ENCODE measurements around the gene PAPPA. TPM values are rescaled to one million over a fixed set of nuclear protein-coding genes. Genes with fewer than 3 reads are reported as not detected.

Gene PAPPA
- polyA plus RNA-seq, 1 of the 3 experiments (the other 2 are of a cell fraction) = 44.5 TPM

DNA sequence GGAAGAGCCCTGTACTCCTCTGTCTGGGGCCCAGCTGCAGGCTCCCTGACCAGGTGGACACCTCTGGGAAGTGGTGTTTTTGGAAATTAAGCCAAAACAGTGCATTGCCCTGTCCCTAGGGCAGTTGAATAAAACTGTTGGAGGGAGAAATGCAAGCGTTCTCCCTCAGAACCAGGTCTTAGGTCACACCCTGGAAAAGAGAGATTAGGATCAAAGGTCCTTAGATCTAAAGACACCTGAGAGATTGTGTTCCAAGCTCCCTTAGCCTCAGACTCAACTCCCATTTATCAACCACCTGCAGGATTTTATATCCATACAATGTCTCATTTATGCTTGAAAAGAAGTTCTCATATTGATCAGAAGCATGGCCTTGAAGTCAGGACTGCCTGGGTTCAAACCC, 64.8 kb downstream of the PAPPA start:
- no peak overlapping the region for H3K27ac ChIP-seq (ENCODE audit: low read depth in 2 of 2, low read length in 1 of 2)
- H3F3A ChIP-seq (replicated peaks; ENCODE audit: insufficient read depth) = peaks cover 30% of the 10 kb centered on the region
- TF ChIP-seq POLR2AphosphoS5 (IDR thresholded peaks at IDR 0.05; ENCODE audit: low read depth, low read length) (no peak), MEF2A (IDR thresholded peaks at IDR 0.05; ENCODE audit: borderline replicate concordance, low read depth) (no peak), TCF12 (IDR thresholded peaks at IDR 0.05) (no peak), PBX3 (IDR thresholded peaks at IDR 0.05) (no peak), NFIC (IDR thresholded peaks at IDR 0.05; ENCODE audit: borderline replicate concordance) (no peak), SMC3 (IDR thresholded peaks at IDR 0.05; ENCODE audit: low read depth, low read length) (no peak), TAF1 (IDR thresholded peaks at IDR 0.05; ENCODE audit: borderline replicate concordance, low read depth, low read length) (no peak), TEAD4 (IDR thresholded peaks at IDR 0.05; ENCODE audit: borderline replicate concordance, insufficient read depth) (no peak), GABPA (IDR thresholded peaks at IDR 0.05; ENCODE audit: low read depth) (no peak), SIN3A (IDR thresholded peaks at IDR 0.05; ENCODE audit: borderline replicate concordance, low read depth, low read length) (no peak)
- TF ChIP-seq, protein P1, sequence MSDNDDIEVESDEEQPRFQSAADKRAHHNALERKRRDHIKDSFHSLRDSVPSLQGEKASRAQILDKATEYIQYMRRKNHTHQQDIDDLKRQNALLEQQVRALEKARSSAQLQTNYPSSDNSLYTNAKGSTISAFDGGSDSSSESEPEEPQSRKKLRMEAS (IDR thresholded peaks at IDR 0.05; ENCODE audit: low read depth) = no peak
- TF ChIP-seq, protein P2, sequence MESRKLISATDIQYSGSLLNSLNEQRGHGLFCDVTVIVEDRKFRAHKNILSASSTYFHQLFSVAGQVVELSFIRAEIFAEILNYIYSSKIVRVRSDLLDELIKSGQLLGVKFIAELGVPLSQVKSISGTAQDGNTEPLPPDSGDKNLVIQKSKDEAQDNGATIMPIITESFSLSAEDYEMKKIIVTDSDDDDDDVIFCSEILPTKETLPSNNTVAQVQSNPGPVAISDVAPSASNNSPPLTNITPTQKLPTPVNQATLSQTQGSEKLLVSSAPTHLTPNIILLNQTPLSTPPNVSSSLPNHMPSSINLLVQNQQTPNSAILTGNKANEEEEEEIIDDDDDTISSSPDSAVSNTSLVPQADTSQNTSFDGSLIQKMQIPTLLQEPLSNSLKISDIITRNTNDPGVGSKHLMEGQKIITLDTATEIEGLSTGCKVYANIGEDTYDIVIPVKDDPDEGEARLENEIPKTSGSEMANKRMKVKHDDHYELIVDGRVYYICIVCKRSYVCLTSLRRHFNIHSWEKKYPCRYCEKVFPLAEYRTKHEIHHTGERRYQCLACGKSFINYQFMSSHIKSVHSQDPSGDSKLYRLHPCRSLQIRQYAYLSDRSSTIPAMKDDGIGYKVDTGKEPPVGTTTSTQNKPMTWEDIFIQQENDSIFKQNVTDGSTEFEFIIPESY (IDR thresholded peaks at IDR 0.05; ENCODE audit: borderline replicate concordance, low read depth) = no peak
- TF ChIP-seq, protein P3, sequence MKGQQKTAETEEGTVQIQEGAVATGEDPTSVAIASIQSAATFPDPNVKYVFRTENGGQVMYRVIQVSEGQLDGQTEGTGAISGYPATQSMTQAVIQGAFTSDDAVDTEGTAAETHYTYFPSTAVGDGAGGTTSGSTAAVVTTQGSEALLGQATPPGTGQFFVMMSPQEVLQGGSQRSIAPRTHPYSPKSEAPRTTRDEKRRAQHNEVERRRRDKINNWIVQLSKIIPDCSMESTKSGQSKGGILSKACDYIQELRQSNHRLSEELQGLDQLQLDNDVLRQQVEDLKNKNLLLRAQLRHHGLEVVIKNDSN (IDR thresholded peaks at IDR 0.05; ENCODE audit: borderline replicate concordance, low read depth) = no peak
- TF ChIP-seq, protein P4, sequence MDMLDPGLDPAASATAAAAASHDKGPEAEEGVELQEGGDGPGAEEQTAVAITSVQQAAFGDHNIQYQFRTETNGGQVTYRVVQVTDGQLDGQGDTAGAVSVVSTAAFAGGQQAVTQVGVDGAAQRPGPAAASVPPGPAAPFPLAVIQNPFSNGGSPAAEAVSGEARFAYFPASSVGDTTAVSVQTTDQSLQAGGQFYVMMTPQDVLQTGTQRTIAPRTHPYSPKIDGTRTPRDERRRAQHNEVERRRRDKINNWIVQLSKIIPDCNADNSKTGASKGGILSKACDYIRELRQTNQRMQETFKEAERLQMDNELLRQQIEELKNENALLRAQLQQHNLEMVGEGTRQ (IDR thresholded peaks at IDR 0.05; ENCODE audit: borderline replicate concordance, low read depth, low read length) = no peak
- no peak overlapping the region for H3K4me2 ChIP-seq
- no peaks in the 10 kb centered on the region for H3K9me3 ChIP-seq
- peaks cover 27 to 78% of the 10 kb centered on the region in 2 experiments for H3K36me3 ChIP-seq (replicated peaks in 1 of 2; ENCODE audit: control insufficient read depth in 1 of 2, insufficient read depth in 2 of 2, low read length in 1 of 2)
- H3K9ac ChIP-seq = no peak overlapping the region
- H3K4me1 ChIP-seq (ENCODE audit: control insufficient read depth in 1 of 2, insufficient read depth in 2 of 2, low read depth in 1 of 2, low read length in 1 of 2) = no peaks in the 10 kb centered on the region
- ChIA-PET CTCF (no interaction called here), POLR2A (no interaction called here)
- 86% methylated on average over 1 of the region's 1 CpG for WGBS (ENCODE audit: low lambda C conversion rate)
- H2AFZ ChIP-seq (ENCODE audit: low read depth) = no peak overlapping the region
- H3K27me3 ChIP-seq (ENCODE audit: insufficient read depth) = no peaks in the 10 kb centered on the region
- peaks cover 10% of the 10 kb centered on the region; the same call in 1 of the 2 replicates for H4K20me1 ChIP-seq (ENCODE audit: insufficient read depth)
- no peaks in the 10 kb centered on the region for H3K9me2 ChIP-seq
- peaks cover 67% of the 10 kb centered on the region for H3K79me2 ChIP-seq (ENCODE audit: insufficient read depth)
- no peak for DNase-seq
- H3K4me3 ChIP-seq (ENCODE audit: low read depth in 2 of 2, low read length in 1 of 2) = no peak overlapping the region
